Natural killer cell treated with Interleukin-12 subunit alpha and Interleukin-12 subunit beta and Interleukin-15 and Interleukin-18, amount 100 ng/mL, for 72 hours (primary cell): ENCODE results near the gene IKZF3. TPM values are rescaled to one million over a fixed set of nuclear protein-coding genes. Genes with fewer than 3 reads are reported as not detected.

Experiments
- ATAC-seq, 2 donors: fragments of 150-1000 bp; cut with Tn5 transposase in 1 of 2; sonication (Bioruptor Pico), chemical (Tn5 transposase) in 1 of 2; 2 replicates each; pipeline ENCODE4 v1.10.0; 2021
- DNase-seq: peaks from one replicate; pipeline ENCODE4 v3.0.0; 2022; ENCODE audit warnings: low spot score
- H3K27ac Mint-ChIP-seq, 2 donors: 1 replicate in 1 of 2; 2 replicates in 1 of 2; pipeline ENCODE4 v1.8.0; 2022; ENCODE audit warnings: mixed read lengths in 2 of 2, mild to moderate bottlenecking in 1 of 2, moderate library complexity in 1 of 2
- H3K27me3 Mint-ChIP-seq, 2 donors: 1 replicate in 1 of 2; 2 replicates in 1 of 2; pipeline ENCODE4 v1.8.0; 2022; ENCODE audit warnings: mixed read lengths in 2 of 2
- H3K36me3 Mint-ChIP-seq: one replicate; pipeline ENCODE4 v1.8.0; 2022; ENCODE audit warnings: mixed read lengths
- H3K4me1 Mint-ChIP-seq, 2 donors: 1 replicate in 1 of 2; 2 replicates in 1 of 2; pipeline ENCODE4 v1.8.0; 2022; ENCODE audit warnings: low read depth in 2 of 2, mixed read lengths in 2 of 2, mild to moderate bottlenecking in 1 of 2
- H3K4me3 Mint-ChIP-seq: one replicate; pipeline ENCODE4 v1.8.0; 2022; ENCODE audit warnings: mixed read lengths
- H3K9me3 Mint-ChIP-seq: 2 replicates; pipeline ENCODE4 v1.8.0; 2022; ENCODE audit warnings: mixed read lengths
- total RNA-seq, 2 donors: library from RNA; stranded (reverse); gene quantifications; one replicate each; pipeline ENCODE4 v1.2.3, GENCODE V29; 2022

The IKZF3 gene
- total RNA-seq, 2 donors from 2014 or later: 65.5 to 80.9 TPM

DNA sequence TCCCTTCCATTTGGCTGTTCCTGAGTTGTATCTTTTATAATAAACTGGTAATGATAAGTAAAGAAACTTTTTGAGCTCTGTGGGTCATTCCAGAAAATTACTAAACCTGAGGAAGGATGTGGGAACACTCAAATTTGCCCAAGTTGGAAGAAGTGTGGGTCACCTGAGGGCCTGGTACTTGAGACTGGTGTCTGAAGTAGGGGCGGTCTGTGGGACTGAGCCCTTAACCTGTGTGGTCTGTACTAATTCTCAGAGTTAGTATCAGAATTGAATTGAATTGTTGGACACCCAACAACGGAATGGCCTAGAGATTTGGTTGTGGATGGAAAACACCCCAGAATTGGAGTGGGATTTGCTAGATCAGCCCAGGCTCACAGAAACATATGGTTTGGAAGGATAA is 43.1 kb downstream of the IKZF3 start:
- peak overlapping the region; percentile 11 for H3K4me3 Mint-ChIP-seq
- peak overlapping the region; percentile 77 to 93 for H3K27ac Mint-ChIP-seq
- H3K36me3 Mint-ChIP-seq: peaks cover 39% of the 10 kb centered on the region
- DNase-seq (no peak), ATAC-seq (no peak)
- no peaks in the 10 kb centered on the region for H3K27me3 Mint-ChIP-seq
- H3K9me3 Mint-ChIP-seq: peaks cover 17% of the 10 kb centered on the region
- H3K4me1 Mint-ChIP-seq: peaks cover 43 to 58% of the 10 kb centered on the region in 2 donors

DNA sequence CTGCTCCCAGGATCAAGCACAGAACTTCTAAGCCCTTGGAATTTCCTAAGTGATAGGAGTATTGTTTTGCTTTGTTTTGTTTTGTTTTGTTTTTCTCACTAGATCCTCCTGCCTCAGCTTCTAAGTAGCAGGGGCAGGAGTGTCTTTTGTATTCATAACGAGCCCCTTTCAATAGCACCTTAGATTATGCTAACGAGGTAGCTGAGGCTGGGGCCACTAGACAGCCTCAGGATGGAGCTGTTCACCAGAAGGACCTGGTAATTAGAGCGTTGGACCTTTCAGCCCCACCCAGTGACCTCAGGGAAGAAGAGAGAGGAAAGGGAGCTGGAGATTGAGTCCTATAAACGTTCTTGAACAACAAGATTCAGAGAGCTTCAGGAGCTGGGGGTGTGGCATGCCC is 43.6 kb downstream of the IKZF3 start:
- no peaks in the 10 kb centered on the region for H3K27me3 Mint-ChIP-seq
- ATAC-seq (no peak), DNase-seq (no peak)
- H3K9me3 Mint-ChIP-seq: peaks cover 17% of the 10 kb centered on the region
- H3K4me3 Mint-ChIP-seq: peak overlapping the region; percentile 59
- peak overlapping the region; percentile 77 to 93 for H3K27ac Mint-ChIP-seq
- peaks cover 34% of the 10 kb centered on the region for H3K36me3 Mint-ChIP-seq
- peaks cover 43 to 61% of the 10 kb centered on the region in 2 donors for H3K4me1 Mint-ChIP-seq

DNA sequence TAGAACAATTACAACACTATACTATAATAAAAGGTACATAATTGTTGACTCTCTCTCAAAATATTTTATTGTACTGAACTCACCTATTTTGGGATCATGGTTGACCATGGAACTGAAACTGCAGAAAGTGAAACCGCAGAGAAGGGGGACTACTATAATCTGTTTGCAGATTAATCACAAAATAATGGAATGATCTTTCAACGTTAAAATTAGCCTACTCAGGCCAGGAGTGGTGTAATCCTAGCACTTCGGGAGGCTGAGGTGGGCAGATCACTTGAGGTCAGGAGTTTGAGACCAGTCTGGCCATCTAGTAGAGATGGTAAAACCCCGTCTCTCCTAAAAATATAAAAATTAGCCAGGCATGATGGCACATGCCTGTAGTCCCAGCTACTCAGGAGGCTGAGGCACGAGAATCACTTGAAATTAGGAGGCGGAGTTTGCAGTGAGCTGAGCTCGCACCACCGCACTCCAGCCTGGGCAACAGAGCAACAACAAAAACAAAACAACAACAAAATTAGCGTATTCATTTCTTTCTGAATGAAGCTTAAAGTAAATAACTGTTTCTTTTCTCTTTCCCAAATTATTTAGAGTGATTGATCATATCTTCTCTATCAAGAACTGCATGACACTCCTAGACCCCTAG is 45.6 kb downstream of the IKZF3 start:
- Mint-ChIP-seq H3K27me3 (no peaks in the 10 kb centered on the region), H3K4me3 (peak overlapping the region; percentile 70), H3K27ac (peak overlapping the region; percentile 77 to 93), H3K9me3 (peaks cover 9% of the 10 kb centered on the region), H3K36me3 (peaks cover 18% of the 10 kb centered on the region), H3K4me1 (peaks cover 55 to 75% of the 10 kb centered on the region in 2 donors)
- DNase-seq: no peak
- no peak for ATAC-seq

DNA sequence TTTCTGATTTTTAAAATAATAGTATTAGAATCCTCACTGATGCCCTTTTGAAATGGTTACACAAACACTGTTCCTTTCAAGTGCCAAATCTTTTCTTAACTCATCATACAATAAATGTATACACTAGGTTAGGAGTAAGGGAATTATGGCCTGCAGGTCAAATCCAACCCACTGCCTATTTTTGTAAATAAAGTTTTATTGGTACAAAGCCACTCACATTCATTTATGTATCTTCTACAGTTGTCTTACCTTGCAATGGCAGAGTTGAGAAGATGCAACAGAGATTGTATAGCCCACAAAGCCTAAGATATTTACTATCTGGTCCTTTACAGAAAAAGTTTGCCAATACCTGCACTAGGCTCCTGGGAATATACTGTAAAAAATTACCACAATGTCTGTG is 47.8 kb downstream of the IKZF3 start:
- no peak overlapping the region for H3K4me3 Mint-ChIP-seq
- no peaks in the 10 kb centered on the region for H3K27me3 Mint-ChIP-seq
- DNase-seq: no peak
- ATAC-seq: no peak
- peak overlapping the region; percentile 85 to 93 for H3K27ac Mint-ChIP-seq
- H3K4me1 Mint-ChIP-seq: peaks cover 56 to 75% of the 10 kb centered on the region in 2 donors
- H3K9me3 Mint-ChIP-seq: peaks cover 3% of the 10 kb centered on the region
- H3K36me3 Mint-ChIP-seq: peaks cover 7% of the 10 kb centered on the region

DNA sequence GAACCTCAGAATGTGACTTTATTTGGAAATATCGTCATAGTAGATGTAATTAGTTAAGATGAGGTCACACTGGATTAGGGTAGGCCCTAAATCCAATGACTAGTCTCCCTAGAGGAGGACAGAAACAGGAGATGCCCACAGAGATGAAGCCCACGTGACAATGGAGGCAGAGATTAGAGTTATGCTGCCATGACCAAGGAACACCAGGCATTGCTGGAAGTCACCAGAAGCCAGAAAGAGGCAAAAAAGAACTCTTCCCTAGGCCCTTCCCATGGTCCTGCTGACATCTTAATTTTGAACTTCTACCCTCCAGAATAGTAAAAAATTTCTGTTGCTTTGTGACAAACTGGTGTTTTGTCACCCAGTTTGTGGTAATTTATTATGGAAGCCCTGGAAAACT is 49.6 kb downstream of the IKZF3 start:
- no peak for DNase-seq
- peak overlapping the region; percentile 89 for H3K4me3 Mint-ChIP-seq
- no peak for ATAC-seq
- H3K36me3 Mint-ChIP-seq: peaks cover 9% of the 10 kb centered on the region
- H3K27me3 Mint-ChIP-seq: no peaks in the 10 kb centered on the region
- peak overlapping the region; percentile 85 to 93 for H3K27ac Mint-ChIP-seq
- H3K9me3 Mint-ChIP-seq: peaks cover 3% of the 10 kb centered on the region
- H3K4me1 Mint-ChIP-seq: peaks cover 46 to 66% of the 10 kb centered on the region in 2 donors

DNA sequence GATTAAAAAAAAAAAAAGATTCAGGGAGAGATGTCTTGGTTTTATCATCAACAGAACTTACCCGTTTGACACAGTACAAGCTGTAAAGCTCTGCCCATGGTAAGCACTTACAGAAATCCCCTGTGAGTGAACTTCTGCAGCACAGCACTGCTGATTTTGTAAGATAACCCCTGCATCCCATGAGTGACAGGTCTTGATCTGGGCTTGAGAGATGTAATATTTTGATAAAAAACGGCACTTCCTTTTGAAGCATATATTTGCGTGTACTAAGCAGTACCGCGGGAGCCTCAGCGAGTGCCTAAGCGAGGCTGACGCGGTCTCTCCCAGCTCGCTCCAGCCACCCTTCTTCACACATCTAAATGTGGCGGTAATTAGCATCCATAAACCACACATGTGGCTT is 50.5 kb downstream of the IKZF3 start:
- Mint-ChIP-seq H3K9me3 (peaks cover 3% of the 10 kb centered on the region), H3K4me3 (peak overlapping the region; percentile 89), H3K36me3 (peaks cover 9% of the 10 kb centered on the region), H3K4me1 (peaks cover 49 to 62% of the 10 kb centered on the region in 2 donors), H3K27me3 (no peaks in the 10 kb centered on the region), H3K27ac (peak overlapping the region; percentile 85 to 93)
- DNase-seq: peak; percentile 73
- ATAC-seq: peak; percentile 91 to 94

DNA sequence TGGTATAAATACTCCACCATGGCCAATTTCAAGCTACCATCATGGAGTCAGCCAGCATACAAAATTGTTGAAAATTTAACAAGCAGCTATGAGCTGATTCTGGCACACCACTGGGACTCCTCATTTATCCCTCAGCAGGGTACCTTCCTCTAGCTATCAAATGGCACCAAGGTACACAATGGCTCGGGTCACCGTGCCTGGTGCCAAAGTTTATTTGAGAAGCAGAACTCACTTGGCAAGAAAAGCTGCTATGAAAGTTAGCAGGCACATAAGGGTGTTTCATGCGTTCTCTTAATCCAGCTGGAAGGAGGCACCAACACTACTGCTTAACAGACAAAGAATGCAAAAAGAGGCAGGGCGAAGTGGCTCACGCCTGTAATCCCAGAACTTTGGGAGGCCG is 51.6 kb downstream of the IKZF3 start:
- DNase-seq (no peak), ATAC-seq (no peak)
- Mint-ChIP-seq H3K27ac (peak overlapping the region; percentile 85 to 93), H3K9me3 (peaks cover 3% of the 10 kb centered on the region), H3K27me3 (no peaks in the 10 kb centered on the region), H3K36me3 (peaks cover 9% of the 10 kb centered on the region), H3K4me3 (peak overlapping the region; percentile 70), H3K4me1 (peaks cover 46 to 54% of the 10 kb centered on the region in 2 donors)

DNA sequence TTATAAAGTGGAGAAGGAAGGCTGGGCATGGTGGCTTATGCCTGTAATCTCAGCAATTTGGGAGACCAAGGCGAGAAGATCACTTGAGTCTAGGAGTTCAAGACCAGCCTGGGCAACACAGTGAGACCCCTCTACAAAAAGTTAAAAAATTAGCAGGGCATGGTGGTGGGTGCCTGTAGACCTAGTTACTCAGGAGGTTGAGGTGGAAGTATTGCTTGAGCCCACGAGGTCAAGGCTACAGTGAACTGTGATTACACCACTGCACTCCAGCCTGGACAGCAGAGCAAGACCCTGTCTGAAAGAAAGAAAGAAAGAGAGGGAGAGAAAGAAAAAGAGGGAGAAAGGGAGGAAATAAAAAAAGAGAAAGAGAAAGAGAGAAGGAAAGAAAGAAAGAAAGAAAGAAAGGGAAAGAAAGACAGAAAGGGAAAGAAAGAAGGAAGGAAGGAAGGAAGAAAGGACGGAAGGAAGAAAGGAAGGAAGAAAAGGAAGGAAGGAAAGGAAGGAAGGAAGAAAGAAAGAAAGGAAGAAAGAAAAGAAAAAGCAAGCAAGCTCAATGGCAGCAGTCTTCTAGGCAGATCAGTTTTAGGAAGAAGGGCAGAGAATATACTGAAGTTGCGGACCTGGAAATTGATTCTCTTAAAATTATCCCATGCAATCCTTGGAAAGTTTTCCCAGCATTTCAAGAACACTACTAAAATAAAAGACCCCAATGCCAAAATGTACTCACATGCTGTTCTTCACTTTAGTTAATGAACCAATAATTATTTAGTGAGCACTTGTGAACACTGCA is 53.0 kb downstream of the IKZF3 start:
- Mint-ChIP-seq H3K4me3 (peak overlapping the region; percentile 33), H3K36me3 (peaks cover 9% of the 10 kb centered on the region), H3K27ac (peak overlapping the region; percentile 76 to 85), H3K9me3 (peaks cover 3% of the 10 kb centered on the region), H3K4me1 (peaks cover 53 to 63% of the 10 kb centered on the region in 2 donors), H3K27me3 (no peaks in the 10 kb centered on the region)
- DNase-seq: no peak
- ATAC-seq: no peak

DNA sequence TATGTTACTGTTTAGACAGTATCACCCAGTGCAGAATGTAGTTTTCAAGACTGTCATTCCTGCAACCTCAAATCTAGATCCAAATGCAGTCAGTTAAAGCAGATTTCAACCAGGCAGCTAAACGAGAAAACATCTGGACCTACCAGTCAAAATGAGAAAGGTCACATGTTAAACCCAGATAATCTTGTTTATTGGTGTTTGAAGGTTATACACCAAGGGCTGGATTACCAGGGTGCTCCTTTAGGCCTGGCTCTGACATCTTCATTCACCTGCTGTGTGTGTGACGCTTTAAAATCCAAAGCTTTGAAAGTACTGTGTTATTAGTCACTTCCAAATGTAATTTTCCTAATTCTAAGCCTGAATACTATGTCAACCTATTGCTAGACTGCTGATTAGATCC is 54.9 kb downstream of the IKZF3 start:
- H3K9me3 Mint-ChIP-seq: peaks cover 3% of the 10 kb centered on the region
- H3K36me3 Mint-ChIP-seq: peaks cover 14% of the 10 kb centered on the region

DNA sequence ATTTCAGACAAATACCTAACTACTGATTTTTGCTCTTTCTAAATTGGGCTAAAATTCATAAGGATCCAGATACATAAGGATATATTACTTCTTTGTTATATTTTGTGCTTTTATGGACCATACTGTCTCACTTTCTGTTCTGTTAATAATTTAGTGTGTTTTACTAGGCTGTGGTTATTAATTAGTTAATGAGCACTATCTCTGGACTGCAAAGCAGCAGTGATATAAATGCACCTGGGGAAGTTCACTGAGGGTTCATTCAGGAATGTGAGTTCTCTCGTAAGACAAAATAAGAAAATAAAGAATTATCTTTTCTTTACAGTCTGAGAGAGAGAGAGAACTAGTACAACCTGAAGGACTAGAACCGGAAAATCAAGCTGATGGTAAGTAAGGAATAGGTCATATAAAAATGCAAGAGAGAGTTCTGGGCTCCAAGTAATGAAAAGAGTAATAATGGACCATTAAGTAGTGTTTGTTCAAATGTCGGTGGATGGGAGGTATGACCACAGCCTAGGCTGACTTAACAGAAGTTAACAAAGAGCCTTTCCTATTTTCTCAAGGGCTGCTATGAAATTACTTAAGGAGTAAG is 55.6 kb downstream of the IKZF3 start:
- Mint-ChIP-seq H3K27ac (peak overlapping the region in 1 of 2 donors; percentile 73), H3K9me3 (peaks cover 3% of the 10 kb centered on the region), H3K4me3 (no peak overlapping the region), H3K36me3 (peaks cover 14% of the 10 kb centered on the region), H3K4me1 (peaks cover 46 to 48% of the 10 kb centered on the region in 2 donors), H3K27me3 (no peaks in the 10 kb centered on the region)
- ATAC-seq (no peak), DNase-seq (no peak)

More for the DNA sequence above, 54.9 kb downstream of the IKZF3 start:
- ATAC-seq (no peak), DNase-seq (no peak)
- peak overlapping the region in 1 of 2 donors; percentile 73 for H3K27ac Mint-ChIP-seq
- peaks cover 53 to 56% of the 10 kb centered on the region in 2 donors for H3K4me1 Mint-ChIP-seq
- no peak overlapping the region for H3K4me3 Mint-ChIP-seq
- H3K27me3 Mint-ChIP-seq: no peaks in the 10 kb centered on the region

DNA sequence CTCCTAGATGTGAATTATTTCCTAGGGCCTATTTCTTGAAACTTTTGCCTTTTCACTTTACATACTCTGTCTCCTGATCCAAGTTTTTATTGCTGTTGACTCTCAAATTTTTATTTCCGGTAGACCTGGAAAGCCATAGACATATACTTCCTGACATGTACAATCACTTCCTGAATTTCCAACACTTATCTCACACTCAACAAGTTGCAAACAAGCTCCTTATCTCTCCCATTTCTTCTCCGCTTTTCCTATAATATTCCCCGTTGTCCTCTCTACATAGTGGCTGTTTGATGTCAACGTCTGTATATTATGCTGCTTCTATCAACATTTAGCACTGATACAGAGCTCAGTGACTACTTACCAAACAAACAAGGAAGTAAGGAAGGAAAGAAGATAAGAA is 59.3 kb downstream of the IKZF3 start:
- Mint-ChIP-seq H3K9me3 (no peaks in the 10 kb centered on the region), H3K27ac (peak overlapping the region; percentile 5 to 15), H3K36me3 (peaks cover 12% of the 10 kb centered on the region), H3K4me1 (peaks cover 34 to 35% of the 10 kb centered on the region in 2 donors), H3K4me3 (no peak overlapping the region), H3K27me3 (no peaks in the 10 kb centered on the region)
- no peak for DNase-seq
- no peak for ATAC-seq

DNA sequence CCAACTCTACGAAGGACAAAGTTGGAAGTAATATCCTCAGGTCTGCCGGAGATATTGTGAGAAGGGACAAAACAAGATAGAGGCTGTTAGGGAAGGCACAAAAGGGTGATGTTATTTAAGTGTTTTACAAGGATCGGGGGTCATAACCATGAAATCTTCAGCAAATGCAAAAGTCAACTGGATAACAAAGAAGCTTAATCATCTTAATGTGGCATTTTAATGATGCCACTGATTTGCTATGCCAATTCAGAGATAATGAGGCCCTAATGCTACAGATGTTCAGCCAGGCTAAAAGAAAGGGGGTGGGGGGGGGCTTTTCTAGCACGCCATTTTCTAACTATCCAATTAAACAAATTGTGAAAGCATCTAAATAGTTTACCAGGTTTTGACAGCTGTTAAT is 63.1 kb downstream of the IKZF3 start:
- H3K36me3 Mint-ChIP-seq: peaks cover 27% of the 10 kb centered on the region

DNA sequence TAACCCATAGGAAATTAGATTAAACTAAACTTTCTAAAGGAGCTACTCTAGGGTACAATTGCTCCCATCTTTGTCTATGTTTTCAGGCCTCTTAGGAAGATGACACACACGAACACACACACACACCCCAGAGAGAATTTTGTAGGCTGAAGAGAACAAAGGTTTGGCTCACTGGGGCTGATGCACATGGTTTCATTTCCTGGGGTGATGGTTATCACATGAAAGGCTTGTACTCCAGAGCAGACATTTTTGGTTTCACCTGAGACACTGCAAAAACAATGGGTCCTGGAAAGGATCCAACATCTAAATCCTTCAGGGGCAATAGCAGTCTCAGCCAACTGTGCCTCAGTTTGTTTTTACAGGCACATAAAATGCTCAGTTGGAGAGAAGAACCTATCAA is 63.6 kb downstream of the IKZF3 start:
- no peak for DNase-seq
- Mint-ChIP-seq H3K4me3 (peak overlapping the region; percentile 71), H3K27me3 (no peaks in the 10 kb centered on the region), H3K36me3 (peaks cover 27% of the 10 kb centered on the region), H3K27ac (peak overlapping the region; percentile 86 to 88), H3K9me3 (no peaks in the 10 kb centered on the region), H3K4me1 (peaks cover 32 to 40% of the 10 kb centered on the region in 2 donors)
- peak in 1 of 2 donors; percentile 72 for ATAC-seq

More for the DNA sequence above, 63.1 kb downstream of the IKZF3 start:
- no peak for DNase-seq
- H3K4me1 Mint-ChIP-seq: peaks cover 34 to 40% of the 10 kb centered on the region in 2 donors
- no peaks in the 10 kb centered on the region for H3K9me3 Mint-ChIP-seq
- no peak for ATAC-seq
- H3K27me3 Mint-ChIP-seq: no peaks in the 10 kb centered on the region
- peak overlapping the region; percentile 71 for H3K4me3 Mint-ChIP-seq
- peak overlapping the region; percentile 86 to 88 for H3K27ac Mint-ChIP-seq

DNA sequence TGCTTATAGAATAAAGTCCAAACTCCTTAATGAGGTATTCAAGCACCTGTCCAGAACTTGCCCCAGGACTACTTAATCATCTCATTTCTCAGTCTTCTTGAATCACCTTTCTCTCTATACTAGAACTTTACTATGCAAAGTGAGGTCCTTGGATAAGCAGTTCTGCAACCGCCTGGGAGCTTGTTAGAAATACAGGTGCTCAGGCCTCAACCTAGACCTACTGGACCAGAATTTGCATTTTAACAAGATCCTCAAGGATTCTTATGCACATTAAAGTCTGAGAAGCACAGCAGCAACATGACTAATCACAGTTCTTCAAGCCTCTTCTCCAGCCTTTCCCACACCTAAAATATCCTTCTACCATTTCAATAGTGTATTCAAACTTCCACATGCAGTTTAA is 64.7 kb downstream of the IKZF3 start:
- ATAC-seq: no peak
- Mint-ChIP-seq H3K9me3 (no peaks in the 10 kb centered on the region), H3K4me3 (no peak overlapping the region), H3K27ac (peak overlapping the region; percentile 86 to 88), H3K27me3 (no peaks in the 10 kb centered on the region), H3K4me1 (peaks cover 28 to 38% of the 10 kb centered on the region in 2 donors), H3K36me3 (peaks cover 22% of the 10 kb centered on the region)
- no peak for DNase-seq
